ENCODE results near the gene ZNF701. TPM values are rescaled to one million over a fixed set of nuclear protein-coding genes. Genes with fewer than 3 reads are reported as not detected.

Gene ZNF701
- total RNA-seq, 1 experiment from 2014 or later: 14.7 TPM

DNA sequence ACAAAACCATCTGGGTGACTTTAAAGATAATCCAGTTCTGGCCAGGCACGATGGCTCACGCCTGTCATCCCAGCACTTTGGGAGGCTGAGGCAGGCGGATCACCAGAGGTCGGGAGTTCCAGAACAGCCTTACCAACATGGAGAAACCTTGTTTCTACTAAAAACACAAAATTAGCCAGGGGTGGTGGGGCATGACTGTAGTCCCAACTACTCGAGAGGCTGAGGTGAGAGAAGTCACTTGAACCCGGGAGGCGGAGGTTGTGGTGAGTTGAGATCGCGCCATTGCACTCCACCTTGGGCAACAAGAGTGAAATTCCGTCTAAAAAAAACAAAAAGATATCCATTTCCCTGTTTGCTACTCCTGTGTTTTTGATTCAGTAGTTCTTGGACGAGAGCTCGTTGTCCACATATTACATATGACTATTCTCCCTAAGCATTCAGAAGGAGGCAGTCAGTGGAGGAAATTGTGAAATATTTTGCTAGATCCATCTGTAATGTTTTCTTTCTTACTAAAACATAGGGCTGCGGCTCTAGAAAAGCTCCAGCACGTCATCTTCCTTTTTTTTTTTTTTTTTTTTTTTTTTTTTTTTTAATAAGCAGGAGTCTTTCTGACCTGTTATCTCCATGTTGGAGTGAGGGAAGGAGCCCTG, 33.6 kb downstream of the ZNF701 start:
- intact Hi-C loops (cut with micrococcal nuclease; ENCODE audit: unreplicated experiment): no loop called here
- POLR2A ChIA-PET (ENCODE audit: low non-redundant PET): no interaction called here

DNA sequence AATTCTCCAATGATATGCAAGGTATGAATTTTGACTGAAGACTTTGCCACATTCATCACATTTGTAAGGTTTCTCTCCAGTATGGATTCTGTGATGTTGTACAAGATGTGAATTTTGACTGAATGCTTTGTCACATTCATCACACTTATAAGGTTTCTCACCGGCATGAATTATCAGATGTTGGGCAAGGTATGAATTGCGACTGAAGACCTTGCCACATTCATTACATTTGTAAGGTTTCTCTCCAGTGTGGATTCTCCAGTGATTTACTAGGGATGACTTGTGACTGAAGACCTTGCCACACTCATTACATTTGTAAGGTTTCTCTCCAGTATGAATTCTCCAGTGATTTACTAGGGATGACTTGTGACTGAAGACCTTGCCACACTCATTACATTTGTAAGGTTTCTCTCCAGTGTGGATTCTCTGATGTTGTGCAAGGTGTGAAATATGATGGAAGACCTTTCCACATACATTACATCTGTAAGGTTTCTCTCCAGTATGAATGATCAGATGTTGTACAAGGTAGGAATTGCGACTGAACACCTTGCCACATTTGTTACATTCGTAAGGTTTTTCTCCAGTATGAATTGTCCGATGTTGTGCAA, 43.3 kb downstream of the ZNF701 start:
- intact Hi-C loops (cut with micrococcal nuclease; ENCODE audit: unreplicated experiment): no loop called here
- no peaks in the 10 kb centered on the region for H3K4me1 ChIP-seq (ENCODE audit: insufficient read depth, low read length, poor library complexity, severe bottlenecking)
- no peak for DNase-seq (ENCODE audit: low spot score)
- no peaks in the 10 kb centered on the region for H3K27me3 ChIP-seq (replicated peaks; ENCODE audit: insufficient read depth, low read depth, low read length, poor library complexity)
- BruUV-seq (replicated peaks): no TSS peak
- TF ChIP-seq CTCF (conservative IDR thresholded peaks at IDR 0.05; ENCODE audit: low read depth, low read length) (no peak), EZH2 (IDR thresholded peaks at IDR 0.05; ENCODE audit: borderline replicate concordance, low read depth, low read length, poor library complexity, severe bottlenecking) (no peak)
- peaks cover 34% of the 10 kb centered on the region for H3K9me3 ChIP-seq (ENCODE audit: low read depth, low read length, poor library complexity, severe bottlenecking)
- POLR2A ChIA-PET (ENCODE audit: low non-redundant PET): no interaction called here
- no peak overlapping the region for H3K4me3 ChIP-seq (ENCODE audit: low read depth, low read length, poor library complexity, severe bottlenecking)
- H3K36me3 ChIP-seq (ENCODE audit: insufficient read depth, low read length, poor library complexity, severe bottlenecking): peaks cover 49% of the 10 kb centered on the region
- H3K27ac ChIP-seq (ENCODE audit: low read depth, low read length, poor library complexity, severe bottlenecking): no peak overlapping the region
- CTCF ChIA-PET: no interaction called here

More for the DNA sequence above, 33.6 kb downstream of the ZNF701 start:
- BruUV-seq (replicated peaks): no TSS peak
- CTCF ChIA-PET: no interaction called here
- Histone ChIP-seq H3K27me3 (replicated peaks; ENCODE audit: insufficient read depth, low read depth, low read length, poor library complexity) (no peaks in the 10 kb centered on the region), H3K4me1 (ENCODE audit: insufficient read depth, low read length, poor library complexity, severe bottlenecking) (no peaks in the 10 kb centered on the region), H3K9me3 (ENCODE audit: low read depth, low read length, poor library complexity, severe bottlenecking) (peaks cover 10% of the 10 kb centered on the region), H3K4me3 (ENCODE audit: low read depth, low read length, poor library complexity, severe bottlenecking) (no peak overlapping the region), H3K36me3 (ENCODE audit: insufficient read depth, low read length, poor library complexity, severe bottlenecking) (no peaks in the 10 kb centered on the region), H3K27ac (ENCODE audit: low read depth, low read length, poor library complexity, severe bottlenecking) (no peak overlapping the region)
- no peak for DNase-seq (ENCODE audit: low spot score)
- TF ChIP-seq CTCF (conservative IDR thresholded peaks at IDR 0.05; ENCODE audit: low read depth, low read length): no peak
- no peak for TF ChIP-seq EZH2 (IDR thresholded peaks at IDR 0.05; ENCODE audit: borderline replicate concordance, low read depth, low read length, poor library complexity, severe bottlenecking)

- ChIA-PET POLR2A (ENCODE audit: low non-redundant PET) (no interaction called here), CTCF (no interaction called here)
- Histone ChIP-seq H3K4me1 (ENCODE audit: insufficient read depth, low read length, poor library complexity, severe bottlenecking) (no peaks in the 10 kb centered on the region), H3K27me3 (replicated peaks; ENCODE audit: insufficient read depth, low read depth, low read length, poor library complexity) (no peaks in the 10 kb centered on the region), H3K36me3 (ENCODE audit: insufficient read depth, low read length, poor library complexity, severe bottlenecking) (peaks cover 5% of the 10 kb centered on the region), H3K9me3 (ENCODE audit: low read depth, low read length, poor library complexity, severe bottlenecking) (no peaks in the 10 kb centered on the region), H3K27ac (ENCODE audit: low read depth, low read length, poor library complexity, severe bottlenecking) (no peak overlapping the region), H3K4me3 (ENCODE audit: low read depth, low read length, poor library complexity, severe bottlenecking) (no peak overlapping the region)
- TF ChIP-seq EZH2 (IDR thresholded peaks at IDR 0.05; ENCODE audit: borderline replicate concordance, low read depth, low read length, poor library complexity, severe bottlenecking): no peak
- no peak for TF ChIP-seq CTCF (conservative IDR thresholded peaks at IDR 0.05; ENCODE audit: low read depth, low read length)
- intact Hi-C loops (cut with micrococcal nuclease; ENCODE audit: unreplicated experiment): no loop called here
- BruUV-seq (replicated peaks): no TSS peak
- no peak for DNase-seq (ENCODE audit: low spot score)
Observed at GRCh38 chr19:52621376-52621775, 51.3 kb downstream of the ZNF701 start.

All from A673 (cell line).